Measurements from ENCODE around the gene TFR2. TPM values are rescaled to one million over a fixed set of nuclear protein-coding genes. Genes with fewer than 3 reads are reported as not detected.

TFR2 gene
- total and polyA plus RNA-seq, 2 of the 4 experiments (the other 2 are of a cell fraction), result 0.18 to 0.50 TPM

- intact Hi-C loops (cut with micrococcal nuclease), result loop anchor here (10.0 kb wide), 1 partner anchor 251 kb away; no protein-coding TSS in a partner anchor
- ATAC-seq (ENCODE audit: low read depth) (no peak), DNase-seq (peak; percentile 45)
- Histone ChIP-seq H4K20me1 (ENCODE audit: insufficient read depth, low read length) (peaks cover 39% of the 10 kb centered on the region), H3K9me1 (ENCODE audit: insufficient read depth, low read length) (peaks cover 5% of the 10 kb centered on the region), H3K27ac (ENCODE audit: insufficient read depth, low read length) (peak overlapping the region; percentile 96), H3K23ac (ENCODE audit: low read depth, low read length) (peak overlapping the region; percentile 97), H3K4me3 (ENCODE audit: insufficient read depth, low read depth, low read length) (peak overlapping the region; percentile 72), H3K27me3 (ENCODE audit: control insufficient read depth, insufficient read depth, low read length) (no peaks in the 10 kb centered on the region), H3K4ac (ENCODE audit: low read depth, low read length) (peak overlapping the region; percentile 99), H2BK5ac (ENCODE audit: low read depth, low read length, poor library complexity, severe bottlenecking) (peak overlapping the region; percentile 95), H2AFZ (replicated peaks; ENCODE audit: low read length, poor library complexity) (peak overlapping the region; percentile 82), H2AK9ac (replicated peaks; ENCODE audit: low read depth, low read length, poor library complexity) (peak overlapping the region; percentile 98), H3K79me1 (ENCODE audit: low read depth in 1 of 2, low read length in 2 of 2) (peaks cover 17 to 64% of the 10 kb centered on the region in 2 experiments), H3K36me3 (ENCODE audit: control insufficient read depth, insufficient read depth, low read length) (peaks cover 32% of the 10 kb centered on the region), H3K56ac (ENCODE audit: extremely low read depth, insufficient read depth, low read length) (peak overlapping the region; percentile 35), H3K14ac (replicated peaks; ENCODE audit: low read depth, low read length) (peak overlapping the region; percentile 96), H2BK15ac (ENCODE audit: low read depth, low read length) (peak overlapping the region; percentile 74; the same call in 1 of the 3 replicates), H3K9ac (ENCODE audit: low read depth, low read length) (peak overlapping the region; percentile 91), H4K8ac (ENCODE audit: low read depth in 2 of 2, low read length in 2 of 2) (peak overlapping the region; percentile 81 to 97; a peak in 3 of 4 replicates), H2AK5ac (ENCODE audit: low read depth, low read length) (peak overlapping the region; percentile 100), H2BK20ac (ENCODE audit: low read depth, low read length) (peak overlapping the region; percentile 89; the same call in 1 of the 2 replicates), H3K18ac (ENCODE audit: low read depth, low read length) (peak overlapping the region; percentile 89), H2BK120ac (ENCODE audit: low read depth, low read length) (peak overlapping the region; percentile 96), H4K91ac (ENCODE audit: insufficient read depth, low read depth, low read length) (peak overlapping the region; percentile 99), H3K4me1 (ENCODE audit: control insufficient read depth, insufficient read depth, low read length) (peaks cover 12% of the 10 kb centered on the region), H3K4me2 (ENCODE audit: low read depth, low read length) (peak overlapping the region; percentile 88), H3K9me3 (ENCODE audit: control insufficient read depth, insufficient read depth, low read length) (no peaks in the 10 kb centered on the region), H4K5ac (ENCODE audit: low read depth, low read length) (peak overlapping the region; percentile 97)
- TF ChIP-seq POLR2A (IDR thresholded peaks at IDR 0.05; ENCODE audit: low read depth, low read length), result no peak
- TF ChIP-seq USF2 (IDR thresholded peaks at IDR 0.05; ENCODE audit: low read depth, low read length), result no peak
- TF ChIP-seq CHD1 (IDR thresholded peaks at IDR 0.05; ENCODE audit: low read depth, low read length), result no peak
- no peak for TF ChIP-seq MXI1 (IDR thresholded peaks at IDR 0.05; ENCODE audit: borderline replicate concordance, low read depth, low read length)
- no peak for TF ChIP-seq CEBPB (IDR thresholded peaks at IDR 0.05; ENCODE audit: low read depth, low read length)
- no peak for TF ChIP-seq ELK1 (IDR thresholded peaks at IDR 0.05; ENCODE audit: borderline replicate concordance, low read depth, low read length)
- TF ChIP-seq MAZ (IDR thresholded peaks at IDR 0.05; ENCODE audit: borderline replicate concordance, low read depth, low read length), result no peak; the same call in 1 of the 2 replicates
- TF ChIP-seq BHLHE40 (IDR thresholded peaks at IDR 0.05; ENCODE audit: low read depth, low read length), result no peak
- TF ChIP-seq, protein P1, sequence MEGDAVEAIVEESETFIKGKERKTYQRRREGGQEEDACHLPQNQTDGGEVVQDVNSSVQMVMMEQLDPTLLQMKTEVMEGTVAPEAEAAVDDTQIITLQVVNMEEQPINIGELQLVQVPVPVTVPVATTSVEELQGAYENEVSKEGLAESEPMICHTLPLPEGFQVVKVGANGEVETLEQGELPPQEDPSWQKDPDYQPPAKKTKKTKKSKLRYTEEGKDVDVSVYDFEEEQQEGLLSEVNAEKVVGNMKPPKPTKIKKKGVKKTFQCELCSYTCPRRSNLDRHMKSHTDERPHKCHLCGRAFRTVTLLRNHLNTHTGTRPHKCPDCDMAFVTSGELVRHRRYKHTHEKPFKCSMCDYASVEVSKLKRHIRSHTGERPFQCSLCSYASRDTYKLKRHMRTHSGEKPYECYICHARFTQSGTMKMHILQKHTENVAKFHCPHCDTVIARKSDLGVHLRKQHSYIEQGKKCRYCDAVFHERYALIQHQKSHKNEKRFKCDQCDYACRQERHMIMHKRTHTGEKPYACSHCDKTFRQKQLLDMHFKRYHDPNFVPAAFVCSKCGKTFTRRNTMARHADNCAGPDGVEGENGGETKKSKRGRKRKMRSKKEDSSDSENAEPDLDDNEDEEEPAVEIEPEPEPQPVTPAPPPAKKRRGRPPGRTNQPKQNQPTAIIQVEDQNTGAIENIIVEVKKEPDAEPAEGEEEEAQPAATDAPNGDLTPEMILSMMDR (conservative IDR thresholded peaks at IDR 0.05; ENCODE audit: low read depth, low read length), result no peak
- TF ChIP-seq FOS (IDR thresholded peaks at IDR 0.05; ENCODE audit: low read depth, low read length), result no peak
- WGBS, 2 experiments (ENCODE audit: extremely low coverage in 2 of 2, insufficient read length in 1 of 2), result 44% methylated on average over 5 of the region's 15 CpGs; no CpG with 5 or more reads in 1 of the 2 experiments
- dilution Hi-C loops (cut with HindIII; ENCODE audit: low sequenced_read_pairs, unreplicated experiment), result no loop called here
- in situ Hi-C loops (cut with MboI; ENCODE audit: low sequenced_read_pairs), result loop anchor here (25.0 kb wide), 1 partner anchor 278 kb away; the partner anchor contains the start of genes SLC12A9 and TRIP6
- BruUV-seq (replicated peaks), result no TSS peak
- POLR2A ChIA-PET (ENCODE audit: unreplicated experiment), result interaction anchor here (0.5 to 1.0 kb wide), 3 partner anchors 20 to 31 kb away, joined by 3 to 5 read pairs (median 5); partner anchors contain the start of gene MOSPD3
- CTCF ChIA-PET, result interaction anchor here (0.8 to 1.6 kb wide), 2 partner anchors 34 to 106 kb away, joined by 3 to 6 read pairs; no protein-coding TSS in a partner anchor
Observed at GRCh38 chr7:100584054-100584682, 57.2 kb downstream of the TFR2 start.

All from IMR-90 (cell line).